OCI-LY7 (cell line): ENCODE data around the gene DMAC2. TPM values are rescaled to one million over a fixed set of nuclear protein-coding genes. Genes with fewer than 3 reads are reported as not detected.

Experiments used
- BruUV-seq: library from RNA; stranded (reverse); fragments of 400-500 nt; replicated peaks from 2 replicates; lab custom pipeline; 2021; lab: Mats Ljungman, UMichigan
- CTCF ChIA-PET: fragments of 300-600 bp; sonication (Branson Sonifier 250); formaldehyde crosslinking; loops from one replicate; lab custom pipeline; 2022; ENCODE audit warnings: antibody characterized with exemption; ENCODE audit not compliant: unreplicated experiment; lab: Charles Lee
- POLR2A ChIA-PET: fragments of 300-600 bp; sonication (Branson Sonifier 250); formaldehyde crosslinking; loops from one replicate; lab custom pipeline; 2022; ENCODE audit warnings: antibody characterized with exemption; lab: Charles Lee
- DNase-seq: peaks from one replicate; pipeline ENCODE4 v3.0.0-alpha.2; 2015; ENCODE audit warnings: low spot score
- H2AFZ ChIP-seq: fragments of 200-600 bp; sonication (generic), shearing (Covaris generic); 2 replicates; pipeline ENCODE4 v1.6.1; 2014; ENCODE audit warnings: mild to moderate bottlenecking, antibody characterized with exemption, low read length, moderate library complexity
- H3K27ac ChIP-seq: fragments of 200-600 bp; sonication (generic); 2 replicates; pipeline ENCODE4 v1.5.1; 2014; ENCODE audit warnings: mixed run types, low read depth, mild to moderate bottlenecking, moderate library complexity, low read length, inconsistent platforms; ENCODE audit not compliant: poor library complexity, severe bottlenecking
- H3K36me3 ChIP-seq: fragments of 200-600 bp; sonication (generic); 2 replicates; pipeline ENCODE4 v1.6.1; 2014; ENCODE audit warnings: mild to moderate bottlenecking, antibody characterized with exemption, low read length, moderate library complexity, mixed read lengths; ENCODE audit not compliant: insufficient read depth
- H3K4me1 ChIP-seq: fragments of 200-600 bp; sonication (generic); 2 replicates; pipeline ENCODE4 v1.5.1; 2014; ENCODE audit warnings: mild to moderate bottlenecking, low read length; ENCODE audit not compliant: insufficient read depth, poor library complexity, severe bottlenecking
- H3K4me2 ChIP-seq: fragments of 200-600 bp; sonication (generic); 2 replicates; pipeline ENCODE4 v1.6.1; 2014; ENCODE audit warnings: mild to moderate bottlenecking, low read length
- H3K4me3 ChIP-seq: fragments of 200-600 bp; sonication (generic); 2 replicates; pipeline ENCODE4 v1.5.1; 2014; ENCODE audit warnings: mild to moderate bottlenecking, low read depth, low read length; ENCODE audit not compliant: poor library complexity, severe bottlenecking
- H3K79me2 ChIP-seq: fragments of 200-600 bp; sonication (generic); 2 replicates; pipeline ENCODE4 v1.6.1; 2016; ENCODE audit warnings: low read depth, mild to moderate bottlenecking, low read length, moderate library complexity, mixed read lengths; ENCODE audit not compliant: insufficient read depth
- H3K9me2 ChIP-seq: fragments of 200-600 bp; sonication (generic); 2 replicates; pipeline ENCODE4 v1.6.1; 2016; ENCODE audit warnings: mild to moderate bottlenecking, low read length, mixed read lengths; ENCODE audit not compliant: insufficient read depth
- H3K9me3 ChIP-seq: fragments of 200-600 bp; sonication (generic); 2 replicates; pipeline ENCODE4 v1.6.1; 2014; ENCODE audit warnings: mild to moderate bottlenecking, mixed run types, low read length, mixed read lengths
- H4K20me1 ChIP-seq: fragments of 200-600 bp; sonication (generic); 2 replicates; pipeline ENCODE4 v1.6.1; 2014; ENCODE audit warnings: mild to moderate bottlenecking, antibody characterized with exemption, low read length, moderate library complexity, mixed read lengths; ENCODE audit not compliant: insufficient read depth
- CTCF ChIP-seq: fragments of 200-600 bp; sonication (generic); conservative IDR thresholded peaks from 2 replicates; pipeline ENCODE4 v1.5.1; 2014; ENCODE audit warnings: mild to moderate bottlenecking, antibody characterized with exemption, low read length, moderate library complexity, mixed read lengths
- EZH2phosphoT487 ChIP-seq: fragments of 200-600 bp; sonication (generic); IDR thresholded peaks from 2 replicates; pipeline ENCODE4 v1.6.1; 2018; ENCODE audit warnings: low read depth, borderline replicate concordance, mild to moderate bottlenecking, mixed run types, antibody characterized with exemption, low read length, moderate library complexity, mixed read lengths
- intact Hi-C: fragments of 100-400 bp; cut with micrococcal nuclease; formaldehyde crosslinking; loops from one replicate; pipeline ENCODE4 v1.10.0; 2022; ENCODE audit not compliant: unreplicated experiment
- total RNA-seq, 2 experiments: library from RNA; depleted of rRNA in 1 of 2; stranded (reverse); fragments of >200 nt in 1 of 2; shearing (Covaris generic) in 1 of 2; gene quantifications; 2 replicates each; pipeline ENCODE4 v1.2.3, GENCODE V29; 2014 to 2022

DMAC2 gene
- total RNA-seq, 2 experiments from 2014 or later = 30.6 to 41.6 TPM

- Histone ChIP-seq H3K4me2 (no peak overlapping the region), H3K36me3 (peaks cover 6% of the 10 kb centered on the region; the same call in 1 of the 2 replicates), H3K9me3 (no peaks in the 10 kb centered on the region), H3K9me2 (no peaks in the 10 kb centered on the region), H4K20me1 (no peaks in the 10 kb centered on the region), H3K27ac (no peak overlapping the region), H3K4me3 (no peak overlapping the region), H2AFZ (no peak overlapping the region), H3K4me1 (peaks cover 10% of the 10 kb centered on the region), H3K79me2 (no peaks in the 10 kb centered on the region)
- TF ChIP-seq EZH2phosphoT487 (no peak), CTCF (no peak)
- intact Hi-C loops = no loop called here
- ChIA-PET POLR2A (interaction anchor here (0.6 kb wide), 1 partner anchor 1510 kb away, joined by 3 read pairs; no protein-coding TSS in a partner anchor), CTCF (no interaction called here)
- DNase-seq = no peak
- no TSS peak for BruUV-seq
These were observed 26.8 kb downstream of the DMAC2 start for GRCh38 chr19:41412953-41413352.

GRCh38 chr19:41411968-41412265 is 27.8 kb downstream of the DMAC2 start:
- Histone ChIP-seq H3K36me3 (peaks cover 6% of the 10 kb centered on the region; the same call in 1 of the 2 replicates), H3K9me2 (no peaks in the 10 kb centered on the region), H3K9me3 (no peaks in the 10 kb centered on the region), H3K79me2 (no peaks in the 10 kb centered on the region), H3K4me1 (peaks cover 10% of the 10 kb centered on the region), H4K20me1 (no peaks in the 10 kb centered on the region), H3K27ac (no peak overlapping the region), H3K4me3 (no peak overlapping the region), H3K4me2 (no peak overlapping the region), H2AFZ (no peak overlapping the region)
- DNase-seq = no peak
- POLR2A ChIA-PET = no interaction called here
- no peak for TF ChIP-seq EZH2phosphoT487
- no peak for TF ChIP-seq CTCF
- intact Hi-C loops = no loop called here
- no TSS peak for BruUV-seq
- CTCF ChIA-PET = no interaction called here

GRCh38 chr19:41411100-41411967 is 28.4 kb downstream of the DMAC2 start:
- ChIA-PET CTCF (interaction anchor here (0.7 kb wide), 1 partner anchor 159 kb away, joined by 5 read pairs; no protein-coding TSS in a partner anchor), POLR2A (no interaction called here)
- no peak for TF ChIP-seq EZH2phosphoT487
- H3K9me2 ChIP-seq = no peaks in the 10 kb centered on the region
- H3K36me3 ChIP-seq = peaks cover 6% of the 10 kb centered on the region; the same call in 1 of the 2 replicates
- BruUV-seq = no TSS peak
- no peak for DNase-seq
- no peak overlapping the region for H3K27ac ChIP-seq
- H3K79me2 ChIP-seq = no peaks in the 10 kb centered on the region
- H2AFZ ChIP-seq = no peak overlapping the region
- no peaks in the 10 kb centered on the region for H3K9me3 ChIP-seq
- no peak overlapping the region for H3K4me3 ChIP-seq
- intact Hi-C loops = no loop called here
- peaks cover 10% of the 10 kb centered on the region for H3K4me1 ChIP-seq
- H4K20me1 ChIP-seq = no peaks in the 10 kb centered on the region
- no peak overlapping the region for H3K4me2 ChIP-seq
